Tibial nerve (tissue), 4 donors: Measurements from ENCODE around the gene DNAJC6.

Experiments
- EP300 ChIP-seq, 2 donors: sonication (generic); formaldehyde crosslinking; IDR thresholded peaks; one replicate each; pipeline ENCODE4 v1.6.1; 2017; ENCODE audit warnings: antibody characterized with exemption in 2 of 2, mild to moderate bottlenecking in 1 of 2
- POLR2A ChIP-seq, 2 donors: fragments of 450-650 bp; IDR thresholded peaks; one replicate each; pipeline ENCODE4 v1.6.1; 2017; ENCODE audit warnings: antibody characterized with exemption in 2 of 2, mild to moderate bottlenecking in 2 of 2, moderate library complexity in 2 of 2
- TF ChIP-seq, protein P1 (sequence below), 5 experiments: fragments of 200-600 bp in 3 of 5; fragments of 450-650 bp in 2 of 5; sonication (generic) in 3 of 5; IDR thresholded peaks; one replicate each; pipeline ENCODE4 v1.5.1; 2016 to 2019; ENCODE audit warnings: antibody characterized with exemption in 5 of 5, mild to moderate bottlenecking in 3 of 5, moderate library complexity in 2 of 5

DNA sequence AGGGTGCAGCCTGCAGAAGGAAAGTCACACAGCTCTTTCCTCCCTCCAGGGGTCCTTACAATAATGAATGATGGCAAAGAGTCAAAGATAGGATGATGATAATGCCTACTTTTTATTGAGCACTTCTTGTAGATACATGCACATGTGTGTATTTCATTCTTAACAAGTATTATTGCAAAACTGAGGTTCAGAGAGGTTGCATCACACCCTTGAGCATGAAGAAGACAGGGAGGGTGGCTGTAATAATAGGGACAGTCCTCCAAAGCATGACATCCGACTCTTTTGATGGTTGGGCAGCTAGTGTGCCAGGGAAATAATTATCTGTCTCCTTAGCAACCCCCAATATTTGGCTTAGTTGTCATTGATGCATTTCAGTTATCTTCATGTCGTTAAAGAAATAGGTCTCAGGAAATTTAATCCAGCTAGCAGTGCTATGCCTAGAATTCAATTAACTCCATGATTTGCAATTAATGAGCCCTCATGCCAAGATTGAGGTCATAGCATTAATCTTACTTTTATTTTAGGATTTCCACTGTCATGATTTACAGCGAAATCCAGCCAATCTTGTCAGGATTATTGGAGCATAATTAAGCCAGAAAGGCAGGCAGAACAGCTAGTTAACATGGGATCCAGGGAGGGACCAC, 35.0 kb downstream of the DNAJC6 start:
- TF ChIP-seq, protein P1, sequence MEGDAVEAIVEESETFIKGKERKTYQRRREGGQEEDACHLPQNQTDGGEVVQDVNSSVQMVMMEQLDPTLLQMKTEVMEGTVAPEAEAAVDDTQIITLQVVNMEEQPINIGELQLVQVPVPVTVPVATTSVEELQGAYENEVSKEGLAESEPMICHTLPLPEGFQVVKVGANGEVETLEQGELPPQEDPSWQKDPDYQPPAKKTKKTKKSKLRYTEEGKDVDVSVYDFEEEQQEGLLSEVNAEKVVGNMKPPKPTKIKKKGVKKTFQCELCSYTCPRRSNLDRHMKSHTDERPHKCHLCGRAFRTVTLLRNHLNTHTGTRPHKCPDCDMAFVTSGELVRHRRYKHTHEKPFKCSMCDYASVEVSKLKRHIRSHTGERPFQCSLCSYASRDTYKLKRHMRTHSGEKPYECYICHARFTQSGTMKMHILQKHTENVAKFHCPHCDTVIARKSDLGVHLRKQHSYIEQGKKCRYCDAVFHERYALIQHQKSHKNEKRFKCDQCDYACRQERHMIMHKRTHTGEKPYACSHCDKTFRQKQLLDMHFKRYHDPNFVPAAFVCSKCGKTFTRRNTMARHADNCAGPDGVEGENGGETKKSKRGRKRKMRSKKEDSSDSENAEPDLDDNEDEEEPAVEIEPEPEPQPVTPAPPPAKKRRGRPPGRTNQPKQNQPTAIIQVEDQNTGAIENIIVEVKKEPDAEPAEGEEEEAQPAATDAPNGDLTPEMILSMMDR (IDR thresholded peaks at IDR 0.05) = no peak
- TF ChIP-seq POLR2A (IDR thresholded peaks at IDR 0.05) (no peak), EP300 (IDR thresholded peaks at IDR 0.05) (no peak)
